ENCODE data around the gene CARM1.

The CARM1 gene

DNA sequence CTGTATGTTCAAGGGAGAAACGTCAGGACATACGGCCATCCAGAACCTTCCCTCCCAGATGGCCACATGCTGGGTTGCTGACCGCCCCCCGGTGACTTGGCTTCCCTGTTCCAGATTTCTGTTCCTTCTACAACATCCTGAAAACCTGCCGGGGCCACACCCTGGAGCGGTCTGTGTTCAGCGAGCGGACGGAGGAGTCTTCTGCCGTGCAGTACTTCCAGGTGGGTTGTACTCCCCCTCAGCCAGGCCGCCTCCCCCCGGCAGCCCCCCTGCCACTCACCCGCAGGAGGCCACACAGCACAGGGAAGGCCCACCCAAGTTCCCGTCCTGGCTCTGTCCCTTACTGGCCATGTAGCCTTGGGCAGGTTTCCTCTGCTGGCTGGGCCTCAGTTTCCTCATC, 36.6 kb downstream of the CARM1 start:
- H3K27ac ChIP-seq (ENCODE audit: insufficient read depth, low read length, poor library complexity, severe bottlenecking) = no peak overlapping the region
- no peak overlapping the region for H3K4me3 ChIP-seq (ENCODE audit: insufficient read depth, low read depth, low read length, poor library complexity, severe bottlenecking)
- H3K27me3 ChIP-seq (replicated peaks; ENCODE audit: control insufficient read depth, insufficient read depth, low read length, poor library complexity, severe bottlenecking) = no peaks in the 10 kb centered on the region
- H3K36me3 ChIP-seq (ENCODE audit: control insufficient read depth, insufficient read depth, low read length) = peaks cover 42% of the 10 kb centered on the region
- H3K4me1 ChIP-seq (ENCODE audit: control insufficient read depth, insufficient read depth, low read length, poor library complexity, severe bottlenecking) = no peaks in the 10 kb centered on the region
- DNase-seq = no peak
- H3K9me3 ChIP-seq (ENCODE audit: control insufficient read depth, low read length) = no peaks in the 10 kb centered on the region

DNA sequence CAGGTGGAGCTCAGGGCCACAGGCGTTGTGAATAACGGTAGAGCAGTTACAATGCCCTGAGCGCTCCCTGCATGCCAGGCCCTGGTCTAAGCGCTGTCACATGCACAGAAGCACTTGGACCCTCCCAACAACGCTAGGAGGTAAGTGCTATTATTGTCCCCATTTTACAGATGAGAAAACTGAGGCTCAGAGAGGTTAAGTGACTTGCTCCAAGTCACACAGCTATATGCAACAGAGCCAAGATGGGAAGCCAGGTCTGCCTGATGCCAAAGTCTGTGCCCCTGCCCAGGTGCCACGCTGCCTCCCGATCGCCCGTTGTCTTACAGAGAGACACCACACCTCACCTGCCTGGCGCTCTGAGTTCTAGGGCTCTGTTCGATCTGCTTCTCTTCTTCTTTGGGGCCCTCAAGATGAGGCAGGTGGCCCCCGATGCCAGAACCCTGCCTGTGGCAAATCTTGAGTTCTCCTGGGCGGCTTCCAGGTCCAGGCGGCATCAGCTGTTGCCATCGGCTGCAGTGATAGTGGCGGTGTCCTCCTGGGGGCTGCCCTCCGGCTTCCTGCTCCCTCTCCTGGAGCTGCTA, 37.1 kb downstream of the CARM1 start:
- H3K27ac ChIP-seq (ENCODE audit: insufficient read depth, low read length, poor library complexity, severe bottlenecking) = no peak overlapping the region

DNA sequence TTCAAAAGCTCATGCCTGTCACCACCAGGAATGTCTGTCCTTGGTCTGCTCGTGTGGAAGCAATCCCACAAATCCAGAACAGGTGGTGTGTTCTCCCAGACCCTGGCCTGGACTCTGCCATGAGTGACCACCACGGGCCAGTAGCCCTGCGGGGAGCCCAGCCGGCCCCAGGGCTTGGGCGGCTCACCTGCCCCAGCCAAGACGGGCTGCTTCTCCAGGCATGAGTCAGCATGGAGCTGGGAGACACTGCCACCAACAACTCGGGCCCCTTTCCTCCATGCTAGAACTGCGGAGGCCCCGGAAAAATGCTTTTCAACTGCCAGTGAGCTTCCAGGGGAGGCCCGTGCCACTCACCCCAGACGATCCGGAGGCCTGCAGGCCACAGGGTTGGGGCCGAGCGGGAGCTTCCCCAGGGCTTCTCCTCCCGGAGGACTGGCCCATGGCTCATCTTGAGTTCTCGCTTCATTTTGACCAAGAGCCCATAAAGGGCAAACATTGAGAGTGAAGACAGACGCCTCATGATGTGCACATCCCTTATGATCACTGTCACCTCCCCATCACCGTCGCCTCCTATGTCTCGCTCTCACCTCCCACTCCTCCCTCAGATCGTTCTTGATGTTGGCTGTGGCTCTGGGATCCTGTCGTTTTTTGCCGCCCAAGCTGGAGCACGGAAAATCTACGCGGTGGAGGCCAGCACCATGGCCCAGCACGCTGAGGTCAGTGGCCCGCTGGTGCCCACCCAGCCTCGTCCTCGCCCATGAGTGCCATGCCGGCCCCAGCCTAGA, 40.4 kb downstream of the CARM1 start:
- Histone ChIP-seq H3K27ac (ENCODE audit: insufficient read depth, low read length, poor library complexity, severe bottlenecking) (no peak overlapping the region), H3K9me3 (ENCODE audit: control insufficient read depth, low read length) (no peaks in the 10 kb centered on the region), H3K4me1 (ENCODE audit: control insufficient read depth, insufficient read depth, low read length, poor library complexity, severe bottlenecking) (no peaks in the 10 kb centered on the region), H3K27me3 (replicated peaks; ENCODE audit: control insufficient read depth, insufficient read depth, low read length, poor library complexity, severe bottlenecking) (no peaks in the 10 kb centered on the region), H3K36me3 (ENCODE audit: control insufficient read depth, insufficient read depth, low read length) (peaks cover 49% of the 10 kb centered on the region), H3K4me3 (ENCODE audit: insufficient read depth, low read depth, low read length, poor library complexity, severe bottlenecking) (no peak overlapping the region)
- DNase-seq = no peak

More for the DNA sequence above, 37.1 kb downstream of the CARM1 start:
- Histone ChIP-seq H3K4me3 (ENCODE audit: insufficient read depth, low read depth, low read length, poor library complexity, severe bottlenecking) (no peak overlapping the region), H3K9me3 (ENCODE audit: control insufficient read depth, low read length) (no peaks in the 10 kb centered on the region), H3K27me3 (replicated peaks; ENCODE audit: control insufficient read depth, insufficient read depth, low read length, poor library complexity, severe bottlenecking) (no peaks in the 10 kb centered on the region), H3K4me1 (ENCODE audit: control insufficient read depth, insufficient read depth, low read length, poor library complexity, severe bottlenecking) (no peaks in the 10 kb centered on the region), H3K36me3 (ENCODE audit: control insufficient read depth, insufficient read depth, low read length) (peaks cover 42% of the 10 kb centered on the region)
- no peak for DNase-seq

DNA sequence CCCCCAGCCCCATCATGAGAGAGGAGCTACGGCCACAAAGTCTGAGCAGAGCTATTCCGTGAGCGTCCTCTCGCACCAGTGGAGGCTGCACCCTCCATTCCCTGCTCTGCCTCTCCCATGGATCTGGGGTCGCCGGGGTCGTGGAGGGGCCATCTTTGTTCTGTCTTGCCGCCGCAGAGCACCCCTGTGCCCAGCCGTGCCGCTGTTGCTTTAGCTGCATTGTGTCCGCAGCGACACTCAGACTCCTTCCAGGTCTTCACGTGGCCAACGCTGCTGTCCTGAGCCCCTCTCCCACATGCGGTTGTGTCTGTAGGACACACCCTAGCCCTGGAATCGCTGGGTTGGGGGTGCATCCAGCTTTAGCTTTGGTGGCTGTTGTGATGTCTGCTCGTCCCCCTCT, 41.3 kb downstream of the CARM1 start:
- no peaks in the 10 kb centered on the region for H3K27me3 ChIP-seq (replicated peaks; ENCODE audit: control insufficient read depth, insufficient read depth, low read length, poor library complexity, severe bottlenecking)
- H3K9me3 ChIP-seq (ENCODE audit: control insufficient read depth, low read length) = no peaks in the 10 kb centered on the region
- H3K4me1 ChIP-seq (ENCODE audit: control insufficient read depth, insufficient read depth, low read length, poor library complexity, severe bottlenecking) = no peaks in the 10 kb centered on the region
- no peak overlapping the region for H3K4me3 ChIP-seq (ENCODE audit: insufficient read depth, low read depth, low read length, poor library complexity, severe bottlenecking)
- peaks cover 45% of the 10 kb centered on the region for H3K36me3 ChIP-seq (ENCODE audit: control insufficient read depth, insufficient read depth, low read length)
- no peak overlapping the region for H3K27ac ChIP-seq (ENCODE audit: insufficient read depth, low read length, poor library complexity, severe bottlenecking)
- DNase-seq = no peak

DNA sequence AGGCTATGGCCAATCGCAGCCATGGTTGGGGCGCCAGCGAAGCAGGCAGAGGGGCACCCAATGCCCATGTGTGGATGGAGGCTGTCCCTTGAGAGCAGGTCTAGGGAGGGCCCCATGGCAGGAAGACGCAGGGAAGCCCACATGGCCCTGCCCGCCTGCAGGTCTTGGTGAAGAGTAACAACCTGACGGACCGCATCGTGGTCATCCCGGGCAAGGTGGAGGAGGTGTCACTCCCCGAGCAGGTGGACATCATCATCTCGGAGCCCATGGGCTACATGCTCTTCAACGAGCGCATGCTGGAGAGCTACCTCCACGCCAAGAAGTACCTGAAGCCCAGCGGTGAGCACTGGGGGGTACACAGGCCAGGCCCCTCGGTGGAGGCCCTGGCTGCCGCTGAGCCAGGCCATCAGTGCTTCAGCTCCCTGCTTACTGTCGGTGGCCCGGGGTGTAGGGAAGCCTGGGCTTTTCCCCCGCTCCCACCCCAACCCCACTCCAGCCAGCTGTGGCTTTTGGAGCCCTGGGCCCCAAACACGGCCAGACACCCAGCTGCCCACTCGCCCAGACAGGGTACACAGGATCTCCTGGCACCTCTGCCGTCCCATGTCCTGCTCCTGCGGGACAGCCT, 42.5 kb downstream of the CARM1 start:
- Histone ChIP-seq H3K27ac (ENCODE audit: insufficient read depth, low read length, poor library complexity, severe bottlenecking) (no peak overlapping the region), H3K4me1 (ENCODE audit: control insufficient read depth, insufficient read depth, low read length, poor library complexity, severe bottlenecking) (no peaks in the 10 kb centered on the region), H3K27me3 (replicated peaks; ENCODE audit: control insufficient read depth, insufficient read depth, low read length, poor library complexity, severe bottlenecking) (no peaks in the 10 kb centered on the region), H3K4me3 (ENCODE audit: insufficient read depth, low read depth, low read length, poor library complexity, severe bottlenecking) (no peak overlapping the region), H3K9me3 (ENCODE audit: control insufficient read depth, low read length) (no peaks in the 10 kb centered on the region), H3K36me3 (ENCODE audit: control insufficient read depth, insufficient read depth, low read length) (peaks cover 33% of the 10 kb centered on the region)
- DNase-seq = no peak

DNA sequence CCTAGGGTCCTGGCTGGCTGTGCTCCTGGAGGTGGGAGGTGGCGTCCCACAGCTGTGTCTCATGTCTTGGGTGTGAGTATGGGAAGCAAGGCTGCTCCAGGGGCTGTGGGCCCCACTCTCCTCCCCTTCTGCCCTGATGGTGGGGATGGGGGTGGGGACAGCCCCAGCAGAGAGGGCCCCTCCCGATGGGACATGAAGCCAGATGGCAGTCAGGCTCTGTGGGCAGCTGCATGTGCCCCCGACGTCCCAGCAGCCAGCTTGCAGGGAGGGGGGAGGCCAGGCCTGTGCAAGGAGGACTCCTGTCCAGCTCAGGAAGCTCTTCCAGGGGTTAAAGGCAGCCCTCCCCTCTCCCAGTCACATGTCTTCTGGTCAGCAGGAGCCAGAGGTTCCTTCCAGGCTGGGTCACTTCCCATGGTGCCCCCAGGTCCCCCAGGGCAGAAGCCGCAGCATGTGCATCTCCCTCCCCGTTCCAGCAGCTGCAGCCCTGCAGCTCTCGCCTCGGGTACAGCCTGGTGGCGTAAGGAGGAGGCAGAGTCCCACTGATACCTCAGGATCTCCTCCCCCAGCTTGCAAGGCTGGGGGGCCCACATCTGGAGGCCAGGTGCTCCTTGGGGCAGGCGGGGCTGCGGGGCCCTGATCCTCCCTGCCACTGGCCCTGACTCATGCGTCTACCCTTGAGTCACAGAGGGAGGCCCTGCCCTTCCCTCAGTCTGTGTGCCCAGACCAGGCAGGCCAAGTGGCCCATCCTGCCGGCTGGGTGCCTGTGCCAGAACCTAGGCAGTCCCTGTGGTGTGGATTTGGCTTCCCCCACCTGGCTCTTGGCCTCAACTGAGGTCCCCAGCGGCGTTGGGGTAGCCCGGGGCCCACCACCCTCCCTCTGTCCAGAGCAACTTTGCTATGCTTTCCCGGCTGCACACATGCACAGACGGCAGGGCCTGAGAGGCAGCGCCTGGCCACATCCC, 44.1 kb downstream of the CARM1 start:
- H3K36me3 ChIP-seq (ENCODE audit: control insufficient read depth, insufficient read depth, low read length) = peaks cover 35% of the 10 kb centered on the region
- no peak for DNase-seq
- no peaks in the 10 kb centered on the region for H3K4me1 ChIP-seq (ENCODE audit: control insufficient read depth, insufficient read depth, low read length, poor library complexity, severe bottlenecking)
- H3K9me3 ChIP-seq (ENCODE audit: control insufficient read depth, low read length) = no peaks in the 10 kb centered on the region
- H3K27me3 ChIP-seq (replicated peaks; ENCODE audit: control insufficient read depth, insufficient read depth, low read length, poor library complexity, severe bottlenecking) = no peaks in the 10 kb centered on the region
- no peak overlapping the region for H3K27ac ChIP-seq (ENCODE audit: insufficient read depth, low read length, poor library complexity, severe bottlenecking)
- no peak overlapping the region for H3K4me3 ChIP-seq (ENCODE audit: insufficient read depth, low read depth, low read length, poor library complexity, severe bottlenecking)

DNA sequence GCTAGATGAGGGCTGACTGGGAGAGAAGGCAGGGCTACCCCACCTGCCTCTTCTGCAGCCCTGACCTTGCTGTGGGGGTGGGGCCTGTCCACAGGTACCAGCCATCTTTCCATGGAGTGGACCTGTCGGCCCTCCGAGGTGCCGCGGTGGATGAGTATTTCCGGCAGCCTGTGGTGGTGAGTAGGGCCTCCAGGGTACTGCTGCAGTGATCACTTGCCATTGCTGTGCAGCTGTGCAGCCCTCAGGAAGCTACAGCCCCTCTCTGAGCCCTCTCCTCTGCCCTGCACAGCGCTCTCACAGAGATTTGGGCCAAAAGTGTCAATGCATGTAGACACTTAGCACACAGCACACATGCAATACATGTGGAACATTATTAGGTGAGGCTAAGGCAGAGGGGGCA, 45.2 kb downstream of the CARM1 start:
- no peak overlapping the region for H3K27ac ChIP-seq (ENCODE audit: insufficient read depth, low read length, poor library complexity, severe bottlenecking)

DNA sequence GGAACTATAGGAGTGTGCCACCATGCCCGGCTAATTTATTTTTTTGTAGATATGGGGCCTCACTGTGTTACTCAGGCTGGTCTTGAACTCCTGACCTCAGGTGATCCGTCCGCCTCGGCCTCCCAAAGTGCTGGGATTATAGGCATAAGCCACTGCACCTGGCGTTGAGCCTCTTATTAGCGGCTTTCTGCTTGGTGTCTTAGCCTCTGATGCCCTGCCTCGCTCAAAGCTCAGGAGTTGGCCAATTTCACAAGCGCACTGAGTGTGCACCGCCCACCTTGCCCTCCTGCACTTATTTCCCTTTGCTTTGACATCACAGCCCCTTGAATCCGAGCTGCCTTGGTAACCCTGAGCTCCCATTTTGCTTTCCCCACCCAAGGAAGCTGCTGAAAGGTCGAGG, 47.0 kb downstream of the CARM1 start:
- peaks cover 31% of the 10 kb centered on the region for H3K36me3 ChIP-seq (ENCODE audit: control insufficient read depth, insufficient read depth, low read length)
- no peaks in the 10 kb centered on the region for H3K4me1 ChIP-seq (ENCODE audit: control insufficient read depth, insufficient read depth, low read length, poor library complexity, severe bottlenecking)
- no peaks in the 10 kb centered on the region for H3K27me3 ChIP-seq (replicated peaks; ENCODE audit: control insufficient read depth, insufficient read depth, low read length, poor library complexity, severe bottlenecking)
- no peaks in the 10 kb centered on the region for H3K9me3 ChIP-seq (ENCODE audit: control insufficient read depth, low read length)
- no peak overlapping the region for H3K4me3 ChIP-seq (ENCODE audit: insufficient read depth, low read depth, low read length, poor library complexity, severe bottlenecking)
- no peak overlapping the region for H3K27ac ChIP-seq (ENCODE audit: insufficient read depth, low read length, poor library complexity, severe bottlenecking)
- no peak for DNase-seq

More for the DNA sequence above, 45.2 kb downstream of the CARM1 start:
- no peak overlapping the region for H3K4me3 ChIP-seq (ENCODE audit: insufficient read depth, low read depth, low read length, poor library complexity, severe bottlenecking)
- DNase-seq = no peak
- H3K4me1 ChIP-seq (ENCODE audit: control insufficient read depth, insufficient read depth, low read length, poor library complexity, severe bottlenecking) = no peaks in the 10 kb centered on the region
- H3K27me3 ChIP-seq (replicated peaks; ENCODE audit: control insufficient read depth, insufficient read depth, low read length, poor library complexity, severe bottlenecking) = no peaks in the 10 kb centered on the region
- peaks cover 36% of the 10 kb centered on the region for H3K36me3 ChIP-seq (ENCODE audit: control insufficient read depth, insufficient read depth, low read length)
- H3K9me3 ChIP-seq (ENCODE audit: control insufficient read depth, low read length) = no peaks in the 10 kb centered on the region

DNA sequence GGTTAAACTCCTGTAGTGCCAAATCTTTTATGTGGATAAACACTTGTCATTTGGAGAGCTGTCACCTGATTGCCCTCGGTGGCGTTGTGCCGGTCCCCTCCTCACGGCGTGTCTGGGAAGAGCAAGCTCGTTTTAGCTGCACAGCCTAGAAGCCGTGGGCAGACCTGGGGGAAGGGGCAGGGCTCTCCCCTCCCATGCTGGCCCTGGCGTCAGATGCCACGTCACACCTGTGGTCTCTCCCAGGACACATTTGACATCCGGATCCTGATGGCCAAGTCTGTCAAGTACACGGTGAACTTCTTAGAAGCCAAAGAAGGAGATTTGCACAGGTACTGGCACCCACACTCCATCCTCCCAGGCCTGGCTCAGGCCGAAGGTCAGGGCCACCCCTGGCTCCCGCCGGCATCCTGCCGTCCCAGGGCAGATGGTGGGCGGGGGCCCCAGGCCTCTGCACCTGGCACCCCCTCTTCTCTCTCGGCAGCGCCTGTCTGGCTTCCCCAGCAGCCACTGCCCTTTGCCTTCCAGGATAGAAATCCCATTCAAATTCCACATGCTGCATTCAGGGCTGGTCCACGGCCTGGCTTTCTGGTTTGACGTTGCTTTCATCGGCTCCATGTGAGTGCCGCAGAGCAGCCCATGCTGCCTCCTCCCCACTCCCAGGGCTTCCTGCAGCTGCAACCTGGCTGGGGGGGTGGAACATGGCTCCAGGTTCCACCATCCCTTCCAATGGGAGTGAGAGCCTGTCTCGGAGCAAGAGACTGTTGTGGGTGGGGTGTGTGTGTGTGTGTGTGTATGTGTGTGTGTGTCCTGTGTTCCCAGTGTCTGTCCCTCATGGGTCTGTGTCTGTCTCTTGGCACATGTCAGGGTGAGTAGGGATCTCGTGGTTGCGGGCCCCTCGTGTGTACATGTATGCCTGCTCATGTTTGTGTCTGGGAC, 48.3 kb downstream of the CARM1 start:
- DNase-seq = no peak
- no peaks in the 10 kb centered on the region for H3K9me3 ChIP-seq (ENCODE audit: control insufficient read depth, low read length)
- H3K36me3 ChIP-seq (ENCODE audit: control insufficient read depth, insufficient read depth, low read length) = peaks cover 35% of the 10 kb centered on the region
- H3K27ac ChIP-seq (ENCODE audit: insufficient read depth, low read length, poor library complexity, severe bottlenecking) = no peak overlapping the region
- no peak overlapping the region for H3K4me3 ChIP-seq (ENCODE audit: insufficient read depth, low read depth, low read length, poor library complexity, severe bottlenecking)
- no peaks in the 10 kb centered on the region for H3K4me1 ChIP-seq (ENCODE audit: control insufficient read depth, insufficient read depth, low read length, poor library complexity, severe bottlenecking)
- H3K27me3 ChIP-seq (replicated peaks; ENCODE audit: control insufficient read depth, insufficient read depth, low read length, poor library complexity, severe bottlenecking) = no peaks in the 10 kb centered on the region

All from effector memory CD4-positive, alpha-beta T cell (primary cell).